NCI-H774 (cell line): ENCODE measurements around the gene FARSA.
"Not testable (repeated sequence)": the region's sequence is repeated elsewhere in the genome, so short reads cannot be mapped to it uniquely, and the experiment has no call there.

Source experiments
- DNase-seq: peaks from one replicate; lab custom pipeline; 2025; lab: John Stamatoyannopoulos, UW

The FARSA gene

DNA sequence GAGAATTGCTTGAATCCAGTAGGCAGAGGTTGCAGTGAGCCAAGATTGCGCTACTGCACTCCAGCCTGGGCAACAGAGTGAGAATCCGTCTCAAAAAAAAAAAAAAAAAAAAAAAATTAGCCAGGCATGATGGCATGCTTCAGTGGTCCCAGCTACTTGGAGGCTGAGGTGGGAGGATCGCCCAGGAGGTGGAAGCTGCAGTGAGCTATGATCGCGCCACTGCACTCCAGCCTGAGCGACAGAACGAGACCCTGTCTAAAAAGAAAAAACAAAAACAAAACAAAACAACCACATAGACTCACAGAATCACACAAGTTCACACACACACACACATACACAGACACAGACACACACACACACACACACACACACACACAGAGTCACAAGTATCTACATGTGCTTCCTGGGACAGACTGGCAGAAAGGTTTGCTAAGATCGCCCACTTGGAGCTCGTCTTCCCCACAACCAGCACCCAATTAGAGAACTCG, 43.2 kb downstream of the FARSA start:
- DNase-seq = not testable (repeated sequence)

DNA sequence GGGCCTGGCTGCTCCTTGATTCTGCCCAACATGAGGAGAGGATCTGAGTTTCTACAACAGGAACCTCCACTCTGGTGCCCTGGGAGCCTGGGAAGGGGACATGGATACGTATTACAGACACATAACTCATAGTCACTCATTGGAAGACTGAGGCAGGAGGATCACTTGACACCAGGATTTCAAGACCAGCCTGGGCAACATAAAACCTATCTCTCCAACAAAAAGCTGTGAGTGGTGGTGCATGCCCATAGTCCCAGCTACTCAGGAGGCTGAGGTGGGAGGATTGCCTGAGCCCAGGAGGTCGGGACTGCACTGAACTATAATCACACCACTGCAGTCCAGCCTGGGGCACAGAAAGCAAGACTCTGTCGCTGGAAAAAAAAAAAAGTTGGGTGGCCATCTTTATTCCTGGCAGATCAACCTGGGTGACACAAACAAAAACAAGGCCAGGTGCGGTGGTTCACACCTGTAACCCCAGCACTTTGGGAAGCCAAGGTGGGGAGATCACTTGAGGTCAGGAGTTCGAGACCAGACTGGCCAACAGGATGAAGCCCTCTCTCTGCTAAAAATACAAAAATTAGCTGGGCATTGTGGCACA, 45.4 kb downstream of the FARSA start:
- DNase-seq = no peak

DNA sequence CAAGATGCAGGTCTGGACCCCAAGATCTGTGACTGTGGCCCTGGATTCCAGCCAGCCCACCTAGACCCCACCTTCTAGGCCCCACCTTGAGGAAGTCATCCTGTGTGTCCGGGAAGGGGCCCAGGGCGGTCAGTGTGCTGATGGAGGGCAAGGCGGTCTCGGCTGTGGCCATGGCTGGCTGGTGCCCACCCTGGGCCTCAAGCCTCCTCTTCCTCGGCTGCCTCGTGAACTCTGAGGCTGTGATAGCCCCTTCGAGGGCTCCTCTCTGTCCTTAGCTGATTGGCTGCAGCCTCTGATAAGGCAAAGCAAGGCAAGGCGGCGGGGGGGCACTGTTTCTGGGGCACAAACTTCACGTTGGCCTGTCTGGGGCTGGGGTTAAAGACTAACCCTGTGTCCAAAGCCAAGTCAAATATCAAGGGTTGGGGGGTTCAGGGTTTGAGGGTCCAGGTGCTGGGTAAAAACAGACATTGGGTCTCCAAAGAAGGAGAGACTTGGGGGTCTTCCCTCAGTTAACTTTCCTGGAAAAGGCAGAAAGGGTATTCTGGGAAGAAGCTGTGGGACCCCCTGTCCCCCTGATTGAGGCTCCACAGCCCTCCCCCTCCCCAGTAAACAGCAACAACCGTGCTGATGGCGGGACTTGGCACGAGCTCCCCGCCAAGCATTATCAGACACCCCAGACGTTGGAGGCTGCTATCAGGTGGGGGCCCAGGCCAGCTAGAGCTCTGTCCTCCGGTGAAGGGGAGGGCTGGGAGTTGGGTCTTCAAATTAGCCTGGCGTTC, 46.4 kb downstream of the FARSA start, which contains the start of gene KLF1:
Gene KLF1 (minus strand): TSS at position 233 of the 779 bp plus-strand sequence. CDS start 61 bp downstream, at position 172.
- no peak for DNase-seq

DNA sequence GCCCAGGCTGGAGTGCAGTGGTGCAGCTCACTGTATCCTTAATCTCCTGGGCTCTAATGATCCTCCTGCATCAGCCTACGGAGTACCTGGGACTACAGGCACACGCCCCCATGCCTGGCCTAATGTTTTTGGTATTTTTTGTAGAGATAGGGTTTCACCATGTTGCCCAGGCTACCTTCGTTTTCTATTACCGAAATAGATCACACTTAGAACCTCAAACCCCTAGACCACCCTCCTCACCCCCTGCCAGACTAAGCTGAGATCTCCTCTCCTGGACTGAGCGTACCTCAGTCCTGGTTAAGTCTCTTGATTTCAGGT, 46.9 kb downstream of the FARSA start:
- no peak for DNase-seq

DNA sequence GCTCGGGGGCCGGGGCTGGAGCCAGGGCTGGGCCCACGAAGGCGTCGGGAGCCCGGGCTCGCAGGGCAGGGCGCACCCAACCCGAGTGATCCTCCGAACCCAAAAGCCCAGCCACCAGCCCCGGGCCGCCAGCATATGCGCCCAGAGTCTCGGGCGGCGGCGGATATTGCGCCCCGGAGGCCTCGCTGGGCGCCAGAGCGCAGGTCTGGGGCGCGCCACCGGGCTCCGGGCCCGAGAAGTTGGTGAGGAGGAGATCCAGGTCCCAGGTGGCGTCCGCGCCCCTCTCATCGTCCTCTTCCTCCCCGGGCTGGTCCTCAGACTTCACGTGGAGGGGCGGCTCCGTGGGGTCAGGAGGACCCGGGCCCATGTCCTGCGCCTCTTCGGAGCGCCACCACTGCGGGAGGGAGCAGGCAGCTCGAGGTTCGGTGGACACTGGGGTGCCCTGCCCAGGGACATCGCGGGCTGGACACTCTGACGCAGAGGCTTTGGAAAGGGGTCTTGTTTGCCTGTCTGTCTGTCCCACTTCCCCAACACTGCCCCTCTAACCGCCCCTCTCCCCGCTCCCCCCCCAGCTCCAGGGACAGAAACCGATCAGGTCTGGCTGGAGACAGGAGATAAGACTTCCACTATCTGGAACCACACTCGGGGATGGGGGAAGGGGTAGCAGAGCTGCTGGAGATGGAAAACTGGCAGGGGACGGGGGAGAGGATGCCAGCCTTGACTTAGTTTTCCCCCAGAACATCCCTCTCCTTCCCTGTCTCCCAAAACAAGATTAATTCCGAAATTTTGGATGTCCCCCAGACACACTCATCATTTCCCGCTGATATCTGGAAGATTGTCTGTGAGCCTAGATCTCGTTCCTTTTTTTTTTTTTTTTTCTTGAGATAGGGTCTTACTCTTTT, 47.5 kb downstream of the FARSA start:
- DNase-seq = no peak

DNA sequence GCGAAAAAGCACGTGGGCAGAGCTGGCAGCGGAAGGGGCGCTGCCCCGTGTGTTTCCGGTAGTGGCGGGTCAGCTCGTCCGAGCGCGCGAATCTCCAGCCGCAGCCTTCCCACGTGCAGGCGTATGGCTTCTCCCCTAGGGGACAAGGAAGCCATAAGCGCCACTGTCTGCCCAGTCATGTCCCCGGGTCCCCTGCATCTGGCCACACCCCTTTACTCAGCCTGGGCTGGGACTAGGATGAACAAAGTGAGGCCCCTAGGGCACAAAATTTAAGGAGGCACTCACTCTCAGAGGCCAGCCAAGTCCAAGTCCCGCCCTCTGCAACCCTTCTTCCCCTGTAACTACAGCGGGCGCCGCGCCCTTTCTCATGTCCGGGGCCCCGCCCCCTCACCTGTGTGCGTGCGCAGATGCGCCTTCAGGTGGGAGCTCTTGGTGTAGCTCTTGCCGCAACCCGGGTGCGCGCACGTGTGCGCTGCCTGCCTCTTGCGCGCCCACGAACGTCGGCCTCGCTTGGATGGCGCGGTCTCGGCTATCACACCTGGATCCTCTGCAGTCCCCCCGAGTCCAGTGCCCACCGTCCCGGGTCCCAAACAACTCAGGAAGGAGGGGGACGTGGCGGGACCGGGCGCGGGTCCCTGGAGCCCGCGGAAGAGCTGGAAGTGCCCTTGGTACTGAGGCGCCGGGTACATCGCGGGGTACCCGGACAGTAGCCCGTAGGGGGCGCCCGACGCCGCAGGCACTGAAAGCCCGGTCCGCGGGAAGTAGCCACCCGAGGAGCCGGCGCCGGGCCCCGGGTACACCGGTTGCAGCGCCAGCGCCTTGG, 48.4 kb downstream of the FARSA start:
- DNase-seq = peak; percentile 95

DNA sequence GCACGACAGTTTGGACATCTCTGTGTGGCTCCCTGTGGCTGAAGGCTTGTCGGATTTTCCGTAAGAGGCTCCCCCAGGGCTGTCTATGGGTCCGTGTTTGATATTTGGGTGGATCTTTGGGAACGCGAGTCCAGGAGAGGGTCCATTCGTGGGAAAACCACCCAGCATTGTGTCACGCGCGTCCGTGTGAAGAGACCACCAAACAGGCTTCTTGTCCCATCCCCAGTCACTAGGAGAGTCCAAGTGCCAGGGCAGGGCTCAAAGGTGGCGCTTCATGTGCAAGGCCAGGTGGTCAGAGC, 48.9 kb downstream of the FARSA start:
- no peak for DNase-seq

DNA sequence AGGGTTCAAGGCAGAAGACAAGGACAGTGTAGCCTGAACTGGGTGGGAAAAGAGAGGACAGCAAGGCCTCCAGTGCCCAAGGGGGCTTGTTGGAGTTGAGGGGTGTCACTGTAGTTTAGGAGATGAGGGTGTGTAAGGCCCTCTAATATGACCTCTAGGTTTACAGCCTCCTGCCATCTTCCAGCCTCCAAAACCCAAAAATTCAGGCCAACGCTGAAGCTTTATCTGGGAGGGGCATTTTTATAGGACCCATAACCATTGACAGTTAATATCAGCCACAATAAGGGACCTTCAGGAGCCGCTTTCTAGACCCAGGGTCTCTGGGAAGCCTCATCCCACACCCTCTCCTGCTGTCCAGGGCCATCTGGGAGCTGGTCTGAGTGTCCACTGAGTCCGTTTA, 49.3 kb downstream of the FARSA start:
- DNase-seq = no peak

DNA sequence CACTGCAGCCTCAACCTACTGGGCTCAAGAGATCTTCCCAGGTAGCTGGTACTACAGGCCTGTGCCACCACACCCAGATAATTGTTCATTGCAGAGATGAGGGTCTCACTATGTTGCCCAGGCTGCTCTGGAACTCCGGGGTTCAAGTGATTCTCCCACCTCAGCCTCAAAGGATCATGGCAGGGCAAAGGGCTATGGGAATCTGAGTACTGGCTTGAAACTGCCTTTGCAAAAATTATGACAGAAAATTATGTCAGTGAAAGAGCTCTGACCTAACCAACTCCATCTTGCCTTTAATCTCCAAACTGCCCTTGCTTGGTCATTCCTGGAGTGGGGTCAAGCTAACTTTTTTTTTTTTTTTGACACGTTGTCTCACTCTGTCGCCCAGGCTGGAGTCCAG, 50.9 kb downstream of the FARSA start:
- DNase-seq = no peak

DNA sequence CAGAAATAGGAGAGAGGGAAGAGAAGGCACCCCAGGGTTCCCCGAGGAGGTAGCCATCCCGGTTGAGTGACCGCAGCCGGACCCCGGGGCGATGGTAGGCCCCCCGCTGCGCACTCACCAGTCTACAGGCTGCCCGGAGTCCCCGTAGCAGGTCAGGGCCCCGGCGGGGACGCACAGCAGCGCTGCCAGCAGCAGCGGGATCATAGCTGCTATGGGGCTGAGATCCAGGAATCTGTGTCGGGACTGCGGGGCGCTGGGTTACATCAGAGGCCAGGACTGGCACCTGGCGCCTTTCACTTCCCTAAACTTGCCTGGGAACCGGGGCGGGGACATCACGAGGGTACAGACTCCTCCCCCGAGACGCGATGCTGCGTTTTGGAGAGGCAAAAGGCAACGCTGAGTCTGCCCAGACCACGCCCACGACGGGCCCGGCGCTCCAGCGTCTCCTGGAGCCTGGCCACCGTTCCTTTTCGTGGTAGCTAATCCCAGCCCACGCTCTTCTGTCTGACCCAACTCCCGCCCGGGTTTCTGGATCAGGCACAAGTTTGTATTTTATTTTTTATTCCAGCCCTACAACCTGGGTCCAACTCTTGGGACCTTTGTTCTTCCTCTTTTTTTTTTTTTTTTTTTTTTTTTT, 52.2 kb downstream of the FARSA start, which contains the start of gene DNASE2:
Gene DNASE2 (minus strand): TSS at position 278 of the 637 bp plus-strand sequence. CDS start 74 bp downstream, at position 204.
- DNase-seq = peak; percentile 96

DNA sequence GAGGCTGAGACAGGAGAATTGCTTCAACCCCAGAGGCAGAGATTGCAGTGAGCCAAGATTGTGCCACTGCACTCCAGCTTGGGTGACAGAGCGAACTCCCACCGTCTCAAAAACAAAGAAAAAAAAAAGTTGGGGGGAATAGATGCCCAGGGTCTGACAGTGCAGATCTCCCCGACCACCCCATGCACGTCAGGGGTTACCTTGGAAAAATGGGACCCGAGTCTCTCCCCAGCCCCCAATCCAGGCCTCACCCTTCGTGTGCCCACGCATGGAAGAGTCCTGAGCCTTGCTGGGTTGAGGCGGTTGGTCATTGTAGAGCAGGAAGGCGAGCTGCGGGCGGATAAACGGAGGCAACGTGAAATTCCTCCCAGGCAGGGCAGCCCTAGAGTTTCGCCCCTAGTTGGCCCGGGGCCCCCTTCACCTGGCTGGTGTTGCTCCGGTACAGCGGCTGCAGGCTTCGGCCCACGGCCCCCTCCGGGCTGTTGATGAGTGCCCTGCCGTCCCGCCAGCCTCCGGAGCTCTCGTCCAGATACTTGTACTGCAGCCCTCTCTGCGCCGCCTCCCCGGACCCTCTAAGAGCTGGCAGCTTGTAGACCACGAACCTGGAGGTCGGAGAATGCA, 52.9 kb downstream of the FARSA start:
- DNase-seq = no peak

DNA sequence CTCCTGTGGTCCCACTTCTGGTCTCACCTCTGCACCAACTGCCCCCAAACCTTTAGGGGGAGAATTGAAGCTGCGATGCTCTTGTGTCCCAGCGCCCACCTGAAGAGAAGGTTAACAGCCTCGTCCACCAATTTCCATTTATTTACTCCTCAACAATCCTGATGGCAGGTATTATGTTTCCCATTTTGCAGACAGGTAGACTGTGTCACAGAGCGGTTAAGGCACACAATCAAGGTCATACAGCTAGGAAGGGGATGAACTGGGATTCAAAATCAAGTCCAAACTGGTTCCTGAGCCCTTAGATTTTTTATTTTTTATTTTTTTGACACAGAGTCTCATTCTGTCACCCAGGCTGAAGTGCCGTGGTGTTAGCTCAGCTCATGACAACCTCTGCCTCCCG, 58.4 kb downstream of the FARSA start:
- DNase-seq = no peak

DNA sequence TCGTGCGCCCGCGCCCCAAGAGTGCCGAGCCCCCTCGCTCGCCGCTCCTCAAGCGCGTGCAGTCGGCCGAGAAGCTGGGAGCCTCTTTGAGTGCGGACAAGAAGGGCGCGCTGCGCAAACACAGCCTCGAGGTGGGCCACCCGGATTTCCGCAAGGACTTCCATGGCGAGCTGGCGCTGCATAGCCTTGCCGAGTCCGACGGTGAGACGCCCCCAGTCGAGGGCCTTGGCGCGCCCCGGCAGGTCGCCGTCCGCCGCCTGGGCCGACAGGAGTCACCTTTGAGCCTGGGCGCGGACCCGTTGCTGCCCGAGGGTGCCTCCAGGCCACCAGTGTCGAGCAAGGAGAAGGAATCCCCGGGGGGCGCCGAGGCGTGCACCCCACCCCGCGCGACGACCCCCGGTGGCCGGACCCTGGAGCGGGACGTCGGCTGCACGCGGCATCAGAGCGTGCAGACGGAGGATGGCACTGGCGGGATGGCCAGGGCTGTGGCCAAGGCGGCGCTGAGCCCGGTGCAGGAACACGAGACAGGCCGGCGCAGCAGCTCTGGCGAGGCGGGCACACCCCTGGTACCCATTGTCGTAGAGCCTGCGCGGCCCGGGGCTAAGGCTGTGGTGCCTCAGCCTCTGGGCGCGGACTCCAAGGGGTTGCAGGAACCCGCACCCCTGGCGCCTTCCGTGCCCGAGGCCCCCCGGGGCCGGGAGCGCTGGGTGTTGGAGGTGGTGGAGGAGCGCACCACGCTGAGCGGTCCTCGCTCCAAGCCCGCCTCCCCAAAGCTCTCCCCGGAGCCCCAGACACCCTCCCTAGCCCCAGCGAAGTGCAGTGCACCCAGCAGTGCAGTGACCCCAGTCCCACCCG, 59.4 kb downstream of the FARSA start:
- DNase-seq = no peak

DNA sequence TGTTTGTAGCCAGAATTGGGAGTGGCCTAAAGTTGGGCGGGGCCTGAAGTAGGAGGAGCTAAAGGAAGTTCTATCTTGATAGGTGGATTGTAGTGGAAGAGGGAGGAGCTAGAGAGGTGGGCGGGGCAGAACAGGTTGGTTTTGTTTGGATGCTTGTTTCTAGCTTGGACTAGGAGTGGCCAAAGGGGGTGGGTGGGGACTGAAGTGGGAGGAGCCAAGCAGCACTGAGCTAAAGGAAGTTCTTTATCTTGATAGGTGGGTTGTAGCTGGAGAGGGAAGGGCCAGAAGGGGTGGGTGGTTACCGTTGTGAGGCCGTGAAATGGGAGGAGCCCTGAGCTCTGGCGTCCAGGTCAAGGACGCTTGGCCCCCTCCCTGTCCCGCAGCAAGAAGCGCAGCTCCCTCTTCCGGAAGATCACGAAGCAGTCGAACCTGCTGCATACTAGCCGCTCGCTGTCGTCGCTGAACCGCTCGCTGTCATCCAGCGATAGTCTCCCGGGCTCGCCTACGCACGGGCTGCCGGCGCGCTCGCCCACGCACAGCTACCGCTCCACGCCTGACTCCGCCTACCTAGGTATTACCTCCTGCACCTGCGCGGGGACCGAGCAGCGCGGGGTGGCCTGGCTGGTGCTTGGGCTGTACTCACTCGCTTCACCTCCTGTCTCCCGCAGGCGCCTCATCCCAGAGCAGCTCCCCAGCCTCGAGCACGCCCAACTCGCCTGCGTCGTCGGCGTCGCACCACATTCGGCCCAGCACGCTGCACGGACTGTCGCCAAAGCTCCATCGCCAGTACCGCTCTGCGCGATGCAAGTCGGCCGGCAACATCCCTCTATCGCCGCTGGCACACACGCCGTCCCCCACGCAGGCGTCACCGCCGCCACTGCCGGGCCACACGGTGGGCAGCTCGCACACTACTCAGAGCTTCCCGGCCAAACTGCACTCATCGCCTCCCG, 60.3 kb downstream of the FARSA start:
- DNase-seq = no peak
